Kidney (tissue), 14 donors: ENCODE measurements around the gene FAM204A. TPM values are rescaled to one million over a fixed set of nuclear protein-coding genes. Genes with fewer than 3 reads are reported as not detected.
A peak's percentile ranks its signal among the peaks of the same experiment; 100 is the strongest.

ENCODE experiments used
- DNase-seq, 5 donors: peaks; one replicate each; pipeline ENCODE4 v3.0.0-alpha.2; 2013 to 2020
- FAIRE-seq: peaks from 2 replicates; lab custom pipeline; 2012; peaks lifted over from hg19 to GRCh38; lab: Jason Lieb, UNC
- H3K27ac ChIP-seq, 2 donors: one replicate each; pipeline ENCODE4 v1.7.0; 2013; ENCODE audit warnings: low read depth in 2 of 2, low read length in 2 of 2, inconsistent platforms in 1 of 2
- H3K27me3 ChIP-seq: one replicate; pipeline ENCODE4 v1.7.1; 2013; ENCODE audit warnings: low read length, inconsistent platforms; ENCODE audit not compliant: control insufficient read depth, insufficient read depth
- H3K36me3 ChIP-seq, 3 donors: one replicate each; pipeline versions ENCODE4 v1.7.0 to v1.7.1; 2013; ENCODE audit warnings: low read length in 3 of 3, control low read depth in 1 of 3, inconsistent platforms in 1 of 3; ENCODE audit not compliant: insufficient read depth in 3 of 3, control insufficient read depth in 2 of 3
- H3K4me1 ChIP-seq, 3 donors: one replicate each; pipeline versions ENCODE4 v1.7.0 to v1.7.1; 2013; ENCODE audit warnings: low read length in 3 of 3, inconsistent platforms in 1 of 3, low read depth in 1 of 3; ENCODE audit not compliant: control insufficient read depth in 2 of 3, insufficient read depth in 2 of 3
- H3K4me3 ChIP-seq, 3 donors: one replicate each; pipeline versions ENCODE4 v1.7.0 to v1.8.1; 2013; ENCODE audit warnings: low read length in 3 of 3, control low read depth in 1 of 3, inconsistent platforms in 1 of 3
- H3K9ac ChIP-seq, 3 donors: one replicate each; pipeline versions ENCODE4 v1.7.0 to v1.7.1; 2013; ENCODE audit warnings: low read length in 3 of 3, control low read depth in 1 of 3, inconsistent platforms in 1 of 3
- H3K9me3 ChIP-seq, 3 donors: one replicate each; pipeline versions ENCODE4 v1.7.0 to v1.7.1; 2013; ENCODE audit warnings: low read length in 3 of 3, control low read depth in 1 of 3, inconsistent platforms in 1 of 3; ENCODE audit not compliant: control insufficient read depth in 2 of 3, insufficient read depth in 1 of 3
- intact Hi-C: fragments of 100-400 bp; cut with DNase I; formaldehyde crosslinking; loops from one replicate; pipeline ENCODE4 v1.11.1; 2022
- polyA plus RNA-seq: library from polyadenylated mRNA; stranded (reverse); fragments of 350-450 nt; fragmentation: Illumina TruSeq; extraction: RNeasy Lipid Tissue Mini Kit (QIAGEN cat#74804); gene quantifications from one replicate; pipeline ENCODE4 v1.2.3, GENCODE V29; 2014; ENCODE audit warnings: low read depth, low replicate concordance; ENCODE audit not compliant: insufficient read depth
- total RNA-seq: library from RNA; stranded (reverse); fragmentation: NEBNext Ultra II Directional; extraction: Animal tissue kit (Norgen Biotek cat#: 25700); gene quantifications from one replicate; pipeline ENCODE4 v1.2.1, GENCODE V29; 2021
- TF ChIP-seq, protein P1 (sequence below): IDR thresholded peaks from 3 replicates; pipeline ENCODE4 v1.5.1; 2012; ENCODE audit warnings: mild to moderate bottlenecking, moderate library complexity, borderline replicate concordance; ENCODE audit not compliant: insufficient read depth; ENCODE audit errors: extremely low read depth
- donor health status: control.
- donor health status: control.
- donor health status: control.
- donor health status: control.
- donor health status: control.
- donor health status: DM: yes; HTN: yes; CAD: no.
- donor health status: Normal renal cell carcinoma (clear cell type).

Gene FAM204A
- total and polyA plus RNA-seq, 2 donors from 2014 or later: 40.2 to 70.6 TPM

- intact Hi-C loops: no loop called here
- Histone ChIP-seq H3K9me3 (no peaks in the 10 kb centered on the region), H3K4me1 (peaks cover 0 to 2% (median 0%) of the 10 kb centered on the region in 3 donors), H3K27ac (no peak overlapping the region), H3K27me3 (no peaks in the 10 kb centered on the region), H3K4me3 (no peak overlapping the region), H3K36me3 (no peaks in the 10 kb centered on the region), H3K9ac (no peak overlapping the region)
- no peak for DNase-seq
- FAIRE-seq: no peak
- TF ChIP-seq, protein P1, sequence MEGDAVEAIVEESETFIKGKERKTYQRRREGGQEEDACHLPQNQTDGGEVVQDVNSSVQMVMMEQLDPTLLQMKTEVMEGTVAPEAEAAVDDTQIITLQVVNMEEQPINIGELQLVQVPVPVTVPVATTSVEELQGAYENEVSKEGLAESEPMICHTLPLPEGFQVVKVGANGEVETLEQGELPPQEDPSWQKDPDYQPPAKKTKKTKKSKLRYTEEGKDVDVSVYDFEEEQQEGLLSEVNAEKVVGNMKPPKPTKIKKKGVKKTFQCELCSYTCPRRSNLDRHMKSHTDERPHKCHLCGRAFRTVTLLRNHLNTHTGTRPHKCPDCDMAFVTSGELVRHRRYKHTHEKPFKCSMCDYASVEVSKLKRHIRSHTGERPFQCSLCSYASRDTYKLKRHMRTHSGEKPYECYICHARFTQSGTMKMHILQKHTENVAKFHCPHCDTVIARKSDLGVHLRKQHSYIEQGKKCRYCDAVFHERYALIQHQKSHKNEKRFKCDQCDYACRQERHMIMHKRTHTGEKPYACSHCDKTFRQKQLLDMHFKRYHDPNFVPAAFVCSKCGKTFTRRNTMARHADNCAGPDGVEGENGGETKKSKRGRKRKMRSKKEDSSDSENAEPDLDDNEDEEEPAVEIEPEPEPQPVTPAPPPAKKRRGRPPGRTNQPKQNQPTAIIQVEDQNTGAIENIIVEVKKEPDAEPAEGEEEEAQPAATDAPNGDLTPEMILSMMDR: no peak
These were observed 83.8 kb downstream of the FAM204A start for GRCh38 chr10:118258285-118258684.

DNA sequence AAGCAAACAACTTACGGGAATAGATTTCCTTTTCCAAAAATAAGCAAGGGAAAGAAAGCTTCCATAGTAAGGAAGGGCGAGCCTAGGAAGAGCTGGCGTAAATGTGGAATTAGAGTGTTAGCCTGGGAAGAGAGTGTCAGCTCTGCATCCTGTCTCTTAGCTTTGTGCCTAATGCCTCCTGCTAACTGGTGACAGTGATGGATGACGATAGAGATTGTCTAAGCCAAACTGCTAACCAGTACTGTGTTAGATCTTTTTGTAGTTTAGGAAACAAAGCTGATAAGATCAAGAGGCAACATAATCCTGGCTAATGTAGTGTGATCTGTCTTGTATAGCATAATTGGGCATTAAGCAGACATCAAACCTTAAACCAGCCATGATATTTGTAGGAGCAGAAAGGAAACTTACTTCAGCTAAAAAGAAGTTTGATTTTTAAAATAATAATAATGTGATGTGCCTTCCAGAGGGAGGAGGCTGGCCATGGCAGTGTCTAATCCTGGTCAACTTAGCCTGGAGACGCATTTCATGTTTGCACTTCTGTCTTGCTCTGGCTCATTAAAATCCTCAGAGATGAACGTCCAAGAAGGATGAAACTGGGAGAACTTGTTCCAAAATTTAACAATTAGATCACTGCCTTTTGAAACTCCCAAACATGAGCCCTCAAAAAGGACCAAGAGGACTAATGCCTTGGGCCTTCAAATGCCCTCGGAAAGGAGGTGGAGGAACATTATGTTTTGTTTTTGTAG, 85.1 kb downstream of the FAM204A start:
- Histone ChIP-seq H3K27me3 (no peaks in the 10 kb centered on the region), H3K9me3 (no peaks in the 10 kb centered on the region), H3K27ac (no peak overlapping the region), H3K4me1 (peaks cover 0 to 2% (median 0%) of the 10 kb centered on the region in 3 donors), H3K4me3 (no peak overlapping the region), H3K9ac (no peak overlapping the region), H3K36me3 (no peaks in the 10 kb centered on the region)
- FAIRE-seq: no peak
- DNase-seq: peak in 2 of 5 donors; percentile 47 to 60
- TF ChIP-seq, protein P1: no peak
- intact Hi-C loops: no loop called here

GRCh38 chr10:118256209-118256608, 85.9 kb downstream of the FAM204A start:
- intact Hi-C loops: no loop called here
- Histone ChIP-seq H3K4me1 (peaks cover 0 to 2% (median 0%) of the 10 kb centered on the region in 3 donors), H3K9me3 (no peaks in the 10 kb centered on the region), H3K27me3 (no peaks in the 10 kb centered on the region), H3K9ac (no peak overlapping the region), H3K4me3 (no peak overlapping the region), H3K36me3 (no peaks in the 10 kb centered on the region), H3K27ac (no peak overlapping the region)
- FAIRE-seq: no peak
- DNase-seq: no peak
- TF ChIP-seq, protein P1: no peak

GRCh38 chr10:118255355-118255754, 86.8 kb downstream of the FAM204A start:
- no peak overlapping the region for H3K4me3 ChIP-seq
- no peaks in the 10 kb centered on the region for H3K36me3 ChIP-seq
- peaks cover 0 to 2% (median 0%) of the 10 kb centered on the region in 3 donors for H3K4me1 ChIP-seq
- H3K9me3 ChIP-seq: no peaks in the 10 kb centered on the region
- no peak for FAIRE-seq
- intact Hi-C loops: no loop called here
- no peak overlapping the region for H3K27ac ChIP-seq
- H3K9ac ChIP-seq: no peak overlapping the region
- TF ChIP-seq, protein P1: no peak
- DNase-seq: no peak
- no peaks in the 10 kb centered on the region for H3K27me3 ChIP-seq
